Brain microvascular endothelial cell (primary cell): ENCODE measurements around the gene ARHGAP24.

ENCODE experiments used
- DNase-seq: peaks from one replicate; pipeline ENCODE4 v3.0.0-alpha.2; 2020
- H3K27ac ChIP-seq: fragments of 250-450 bp; sonication (Bioruptor Pico); 2 replicates; pipeline ENCODE4 v1.5.1; 2020; ENCODE audit warnings: mild to moderate bottlenecking, moderate library complexity
- H3K27me3 ChIP-seq: fragments of 250-450 bp; sonication (Bioruptor Pico); replicated peaks from 2 replicates; pipeline ENCODE4 v1.5.1; 2020; ENCODE audit warnings: mild to moderate bottlenecking
- H3K36me3 ChIP-seq: fragments of 250-450 bp; sonication (Bioruptor Pico); replicated peaks from 2 replicates; pipeline ENCODE4 v1.5.1; 2020; ENCODE audit warnings: mild to moderate bottlenecking
- H3K4me3 ChIP-seq: 2 replicates; pipeline ENCODE4 v1.5.1; 2011; ENCODE audit warnings: low read depth, mild to moderate bottlenecking, control low read depth, low read length, moderate library complexity
- in situ Hi-C: cut with HindIII; loops from 2 replicates; pipeline ENCODE4 v1.10.0; 2017; ENCODE audit warnings: low sequenced_read_pairs, low pct_ligation_motif_present
- TF ChIP-seq, protein P1 (sequence below): IDR thresholded peaks from 2 replicates; pipeline ENCODE4 v1.5.1; 2011; ENCODE audit warnings: low read depth, mild to moderate bottlenecking, moderate library complexity, low read length, control low read depth, inconsistent platforms; ENCODE audit errors: missing control alignments

Gene ARHGAP24

DNA sequence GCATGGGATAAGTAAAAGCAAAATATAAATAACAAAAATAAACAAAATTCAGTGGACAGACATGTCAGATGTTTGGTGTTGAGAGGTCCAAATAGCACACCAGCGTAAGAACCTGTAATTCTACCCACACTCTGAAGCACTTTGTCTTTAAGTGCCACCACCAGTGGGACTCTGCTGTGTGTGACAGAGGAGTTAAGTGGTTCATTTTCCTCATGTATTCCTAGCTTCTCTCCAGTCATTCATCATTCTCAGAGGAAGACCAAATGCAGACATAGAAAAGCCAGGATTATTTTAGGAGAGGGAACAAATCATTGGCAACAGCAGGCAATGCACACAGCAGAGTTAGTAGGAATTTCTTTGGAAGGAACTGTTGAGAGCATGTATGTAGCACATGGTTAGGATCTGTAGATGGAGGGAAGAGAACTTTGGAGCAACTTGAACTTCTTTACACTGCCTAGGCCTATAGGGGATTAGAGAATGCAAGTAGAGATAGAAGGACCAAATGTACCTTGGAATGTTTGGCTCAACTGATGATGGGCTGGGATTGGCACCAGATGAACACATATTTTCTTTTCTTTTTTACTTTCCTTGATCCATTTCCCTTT is 43.0 kb upstream of the ARHGAP24 start:
- TF ChIP-seq, protein P1, sequence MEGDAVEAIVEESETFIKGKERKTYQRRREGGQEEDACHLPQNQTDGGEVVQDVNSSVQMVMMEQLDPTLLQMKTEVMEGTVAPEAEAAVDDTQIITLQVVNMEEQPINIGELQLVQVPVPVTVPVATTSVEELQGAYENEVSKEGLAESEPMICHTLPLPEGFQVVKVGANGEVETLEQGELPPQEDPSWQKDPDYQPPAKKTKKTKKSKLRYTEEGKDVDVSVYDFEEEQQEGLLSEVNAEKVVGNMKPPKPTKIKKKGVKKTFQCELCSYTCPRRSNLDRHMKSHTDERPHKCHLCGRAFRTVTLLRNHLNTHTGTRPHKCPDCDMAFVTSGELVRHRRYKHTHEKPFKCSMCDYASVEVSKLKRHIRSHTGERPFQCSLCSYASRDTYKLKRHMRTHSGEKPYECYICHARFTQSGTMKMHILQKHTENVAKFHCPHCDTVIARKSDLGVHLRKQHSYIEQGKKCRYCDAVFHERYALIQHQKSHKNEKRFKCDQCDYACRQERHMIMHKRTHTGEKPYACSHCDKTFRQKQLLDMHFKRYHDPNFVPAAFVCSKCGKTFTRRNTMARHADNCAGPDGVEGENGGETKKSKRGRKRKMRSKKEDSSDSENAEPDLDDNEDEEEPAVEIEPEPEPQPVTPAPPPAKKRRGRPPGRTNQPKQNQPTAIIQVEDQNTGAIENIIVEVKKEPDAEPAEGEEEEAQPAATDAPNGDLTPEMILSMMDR: no peak
- Histone ChIP-seq H3K36me3 (no peaks in the 10 kb centered on the region), H3K27me3 (no peaks in the 10 kb centered on the region), H3K4me3 (no peak overlapping the region), H3K27ac (no peak overlapping the region)
- no peak for DNase-seq
- in situ Hi-C loops: no loop called here

DNA sequence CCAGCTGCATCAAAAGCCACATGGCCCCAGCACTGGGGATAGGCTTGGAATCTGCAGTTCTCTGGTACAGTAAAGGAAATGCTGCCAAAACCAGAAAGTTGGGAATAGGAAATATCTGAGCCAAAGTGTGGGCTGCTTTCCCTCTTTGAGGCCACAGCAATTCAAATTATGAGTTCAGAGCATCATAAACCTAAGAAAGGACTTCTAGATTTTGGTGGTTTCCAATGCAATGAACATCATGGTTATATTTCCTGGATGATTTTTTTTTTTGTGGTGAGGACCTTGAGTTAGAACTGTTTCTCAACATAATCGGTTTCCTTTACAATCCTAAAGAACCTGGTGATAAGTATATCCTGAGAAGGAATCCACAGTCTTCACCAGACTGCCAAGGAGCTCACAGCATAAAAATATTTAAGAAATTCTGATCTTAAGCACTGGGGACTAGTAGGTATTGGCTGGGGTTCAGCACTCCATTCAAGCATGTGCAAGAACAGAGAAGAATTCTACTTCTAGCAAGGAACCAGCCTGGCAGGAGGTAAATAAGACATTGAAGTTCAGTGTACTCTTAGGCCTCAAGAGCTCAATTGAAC is 29.8 kb upstream of the ARHGAP24 start:
- Histone ChIP-seq H3K36me3 (no peaks in the 10 kb centered on the region), H3K4me3 (no peak overlapping the region), H3K27ac (no peak overlapping the region), H3K27me3 (no peaks in the 10 kb centered on the region)
- DNase-seq: no peak
- in situ Hi-C loops: no loop called here
- TF ChIP-seq, protein P1: no peak

DNA sequence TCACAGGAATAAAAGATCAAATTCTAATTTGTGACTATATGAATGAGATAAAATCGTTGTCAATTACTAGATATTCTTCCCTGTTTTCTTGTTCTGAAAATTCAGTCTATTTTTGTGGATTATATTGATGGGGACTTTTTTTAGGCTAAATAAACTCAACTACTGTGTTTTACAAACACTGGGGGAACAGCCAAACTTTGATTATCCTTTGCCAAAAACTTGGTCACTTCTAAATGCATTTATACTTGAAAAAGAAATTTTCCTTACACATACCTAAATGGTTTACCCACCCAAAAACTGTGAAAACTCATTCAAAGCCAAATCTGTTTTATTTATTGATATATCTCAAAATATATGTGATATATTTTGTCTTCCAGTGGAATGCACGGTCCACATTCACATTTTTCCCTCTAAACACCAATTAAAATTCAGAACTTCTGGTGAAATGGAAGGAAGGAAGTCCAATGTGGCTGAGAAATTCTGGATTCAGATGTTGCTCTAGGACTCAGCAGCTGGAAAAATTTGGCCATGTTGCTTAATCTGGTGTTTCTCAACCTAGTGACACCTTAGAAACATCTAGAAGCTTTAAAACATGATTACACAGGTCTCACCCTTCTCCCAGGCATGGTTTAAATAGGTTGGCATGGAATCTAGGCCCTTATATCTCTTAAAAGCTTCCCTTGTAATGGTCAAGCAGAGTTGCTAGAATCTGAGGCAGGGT is 28.6 kb upstream of the ARHGAP24 start:
- Histone ChIP-seq H3K4me3 (no peak overlapping the region), H3K36me3 (no peaks in the 10 kb centered on the region), H3K27ac (no peak overlapping the region), H3K27me3 (no peaks in the 10 kb centered on the region)
- DNase-seq: no peak
- TF ChIP-seq, protein P1: no peak
- in situ Hi-C loops: no loop called here

- Histone ChIP-seq H3K27ac (no peak overlapping the region), H3K36me3 (no peaks in the 10 kb centered on the region), H3K27me3 (no peaks in the 10 kb centered on the region), H3K4me3 (no peak overlapping the region)
- TF ChIP-seq, protein P1: no peak
- in situ Hi-C loops: no loop called here
- DNase-seq: no peak
Measured at GRCh38 chr4:85448906-85449890, 25.8 kb upstream of the ARHGAP24 start.

DNA sequence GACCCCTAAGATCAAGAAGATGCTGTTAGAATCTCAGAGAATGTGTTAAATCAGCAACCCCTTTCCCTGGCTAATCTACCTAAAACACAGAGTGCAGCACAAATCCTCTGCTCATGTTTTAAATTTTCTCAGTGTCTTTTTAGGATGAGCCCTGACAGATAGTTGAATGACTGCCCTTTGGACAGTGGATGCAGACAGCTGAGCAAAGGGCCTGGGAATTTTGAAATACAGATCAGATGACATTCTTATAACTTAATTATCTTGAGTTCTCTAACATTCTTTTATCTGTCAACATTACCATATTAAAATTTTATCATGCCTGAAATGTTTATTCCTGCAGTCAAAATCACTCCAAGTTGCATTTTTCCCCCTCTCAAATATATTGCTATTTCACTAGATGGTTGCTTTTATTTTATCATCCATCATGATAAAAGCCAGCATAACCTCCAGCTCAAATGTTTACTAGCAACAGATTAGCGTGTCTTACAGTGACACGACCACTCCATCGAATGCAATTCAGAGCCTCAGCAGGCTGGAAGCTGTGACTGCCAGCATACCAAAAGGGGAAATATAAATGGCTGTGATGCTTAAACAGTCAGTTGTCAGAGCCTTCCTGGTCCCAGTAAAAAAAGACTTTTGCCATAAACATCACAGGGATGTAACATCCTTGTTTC is 22.8 kb upstream of the ARHGAP24 start:
- Histone ChIP-seq H3K27ac (no peak overlapping the region), H3K27me3 (no peaks in the 10 kb centered on the region), H3K36me3 (no peaks in the 10 kb centered on the region), H3K4me3 (no peak overlapping the region)
- no peak for DNase-seq
- TF ChIP-seq, protein P1: no peak
- in situ Hi-C loops: no loop called here
